Dermis blood vessel endothelial cell (primary cell): ENCODE measurements around the gene PLBD2. TPM values are rescaled to one million over a fixed set of nuclear protein-coding genes. Genes with fewer than 3 reads are reported as not detected.
A peak's percentile ranks its signal among the peaks of the same experiment; 100 is the strongest.

Experiments used
- DNase-seq: peaks from one replicate; pipeline ENCODE4 v3.0.0; 2010
- total RNA-seq: library from RNA; depleted of rRNA; stranded (reverse); fragments of >200 nt; gene quantifications from 2 replicates; pipeline ENCODE4 v1.2.3, GENCODE V29; 2014

The PLBD2 gene
- total RNA-seq, 1 donor from 2014 or later: 31.7 TPM

DNA sequence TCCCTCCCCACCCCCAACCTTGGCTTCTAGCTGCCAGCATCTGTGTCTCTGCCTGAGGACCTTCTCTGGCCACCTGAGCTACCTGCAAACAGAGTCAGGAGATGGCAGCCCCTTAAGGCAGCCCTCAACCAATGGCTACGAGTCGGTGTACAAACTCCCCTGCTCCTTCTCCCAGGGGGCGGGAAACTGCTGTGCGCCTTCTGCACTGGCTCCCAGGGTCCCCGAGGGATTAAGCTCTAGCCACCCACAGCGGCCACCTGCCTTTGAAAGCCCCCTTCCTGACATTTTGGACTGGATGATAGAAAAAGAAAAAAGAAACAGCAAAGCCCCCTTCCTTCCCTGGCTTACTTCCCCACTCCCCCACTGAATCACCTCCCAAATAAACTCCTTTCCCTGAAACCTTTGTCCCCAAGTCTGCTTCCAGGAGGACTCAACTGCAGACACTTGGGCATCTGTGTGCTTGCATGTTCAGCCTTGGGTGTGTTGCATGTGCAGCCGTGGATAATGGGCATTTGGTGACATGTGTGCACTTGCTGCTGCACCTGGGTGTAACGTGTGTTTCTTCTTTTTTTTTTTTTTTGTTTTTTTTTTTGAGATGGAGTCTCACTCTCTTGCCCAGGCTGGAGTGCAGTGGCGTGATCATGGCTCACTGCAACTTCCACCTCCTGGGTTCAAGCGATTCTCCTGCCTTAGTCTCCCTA is 39.3 kb downstream of the PLBD2 start:
- DNase-seq: no peak

- DNase-seq: no peak
These were observed 40.2 kb downstream of the PLBD2 start for GRCh38 chr12:113398346-113399290.

GRCh38 chr12:113399490-113399889 is 41.1 kb downstream of the PLBD2 start:
- DNase-seq: no peak

GRCh38 chr12:113400362-113400761 is 42.0 kb downstream of the PLBD2 start:
- no peak for DNase-seq

GRCh38 chr12:113401066-113402000 is 42.9 kb downstream of the PLBD2 start:
- DNase-seq: no peak

DNA sequence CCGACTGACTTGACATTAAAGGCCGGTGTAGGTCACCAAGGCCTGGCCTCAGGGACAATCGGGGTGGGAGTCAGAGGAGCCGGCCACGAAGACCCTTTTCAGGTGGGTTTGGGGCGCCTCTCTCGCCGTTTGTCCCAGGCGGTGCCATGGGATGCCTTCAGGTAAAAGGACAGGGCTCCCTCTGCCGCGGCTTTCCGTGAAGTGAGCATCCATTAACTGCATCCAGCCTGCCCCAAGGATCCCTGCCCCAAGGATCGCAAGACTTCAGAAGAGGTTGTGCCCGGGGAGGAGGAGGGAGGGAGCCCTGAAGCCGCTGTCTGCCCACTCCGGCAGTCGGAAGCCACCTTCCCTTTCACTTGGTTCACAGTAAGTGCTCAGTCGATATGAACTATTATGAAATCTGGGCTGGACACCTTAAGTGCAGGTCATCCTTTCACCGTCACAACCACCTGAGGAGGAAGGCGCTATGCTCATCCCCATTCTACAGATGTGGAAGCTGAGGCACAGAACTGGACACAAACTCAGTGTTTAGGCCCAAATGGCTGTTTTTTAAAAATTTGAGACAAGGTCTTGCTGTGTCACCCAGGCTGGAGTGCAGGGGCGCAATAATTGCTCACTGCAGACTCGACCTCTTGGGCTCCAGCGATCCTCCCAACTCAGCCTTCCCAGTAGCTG is 44.3 kb downstream of the PLBD2 start:
- DNase-seq: no peak

DNA sequence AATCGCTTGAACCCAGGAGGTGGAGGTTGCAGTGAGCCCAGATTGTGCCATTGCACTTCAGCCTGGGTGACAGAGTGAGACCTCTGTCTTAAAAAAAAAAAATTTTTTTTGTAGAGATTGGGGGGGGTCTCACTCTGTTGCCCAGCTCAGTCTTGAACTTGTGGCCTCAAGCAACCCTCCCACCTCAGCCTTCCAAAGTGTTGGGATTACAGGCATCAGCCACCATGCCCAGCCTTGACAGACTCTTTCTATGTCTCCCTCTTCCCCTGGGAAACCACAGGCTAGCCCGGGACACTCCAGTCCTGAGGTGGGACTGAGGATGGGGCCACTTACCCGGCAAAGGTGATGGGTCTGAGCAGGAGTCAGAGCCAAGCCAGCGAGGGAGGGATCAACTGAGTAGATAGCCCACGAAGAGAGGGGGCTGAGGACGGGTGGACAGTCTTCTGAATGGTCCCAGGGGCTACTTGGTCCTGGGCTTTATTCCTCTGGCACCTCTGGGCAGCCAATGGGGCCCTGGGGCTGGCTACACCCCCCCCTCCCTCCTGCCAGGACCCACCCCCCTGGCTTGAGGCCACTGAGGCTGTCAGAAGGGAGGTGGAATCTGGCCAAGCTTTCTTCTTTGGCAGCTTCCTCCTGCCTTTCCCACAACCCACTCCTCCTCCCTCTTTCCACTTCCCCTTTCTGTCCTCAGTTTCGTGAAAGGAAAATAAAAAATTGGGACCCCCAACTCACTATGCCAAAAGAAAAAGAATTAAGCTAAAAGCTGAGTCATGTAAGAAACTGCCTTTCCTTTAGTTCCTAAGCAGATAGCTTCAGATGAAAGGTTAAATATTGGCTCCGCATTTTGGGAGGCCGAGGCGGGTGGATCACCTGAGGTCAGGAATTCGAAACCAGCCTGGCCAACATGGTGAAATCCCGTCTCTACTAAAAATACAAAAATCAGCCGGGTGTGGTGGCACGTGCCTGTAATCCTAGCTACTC is 45.3 kb downstream of the PLBD2 start, which contains the start of gene SDS:
TSS of gene SDS (minus strand) at position 453 of the 981 bp plus-strand sequence. CDS start 4,179 bp downstream, outside the sequence.
- peak; percentile 34 for DNase-seq

DNA sequence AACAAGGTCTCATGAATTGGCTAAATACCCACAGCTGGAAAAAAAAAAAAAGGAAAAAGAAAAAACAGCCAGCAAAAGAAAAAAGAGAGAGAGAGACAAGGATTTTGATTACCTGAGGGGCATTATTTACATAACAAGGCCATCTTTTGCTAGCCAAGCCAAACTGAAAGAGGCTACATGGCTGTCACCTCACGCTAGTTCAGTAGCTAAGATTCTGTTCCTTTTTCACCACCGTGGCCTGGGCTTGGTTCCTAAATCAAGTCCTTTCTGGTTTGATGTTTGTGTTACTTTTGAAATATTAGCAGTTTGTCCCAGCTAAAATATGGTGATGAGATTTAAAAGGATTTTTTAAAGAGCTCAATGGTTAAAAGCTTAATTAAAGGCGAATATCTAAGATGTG is 47.3 kb downstream of the PLBD2 start:
- no peak for DNase-seq

GRCh38 chr12:113407931-113408600 is 49.7 kb downstream of the PLBD2 start:
- peak; percentile 40 for DNase-seq

DNA sequence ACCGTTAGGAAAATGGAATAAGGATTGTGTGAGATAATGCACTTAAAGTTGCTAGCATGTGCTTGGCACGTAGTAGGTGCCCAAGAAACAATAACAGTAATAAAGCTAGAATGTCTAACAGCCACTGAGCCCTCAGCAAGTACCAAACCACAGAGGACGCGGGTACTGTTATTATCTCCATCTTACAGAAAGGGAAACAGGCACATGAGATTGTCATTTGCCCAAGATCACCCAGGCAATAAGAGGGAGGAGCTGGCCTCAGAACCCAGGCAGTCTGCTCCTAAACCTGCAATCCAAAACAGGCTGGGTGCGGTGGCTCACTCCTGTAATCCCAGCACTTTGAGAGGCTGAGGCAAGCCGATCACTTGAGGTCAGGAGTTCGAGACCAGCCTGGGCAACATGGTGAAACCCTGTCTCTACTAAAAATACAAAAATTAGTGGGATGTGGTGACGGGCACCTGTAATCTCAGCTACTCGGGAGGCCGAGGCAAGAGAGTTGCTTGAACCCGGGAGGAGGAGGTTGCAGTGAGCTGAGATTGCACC is 50.4 kb downstream of the PLBD2 start:
- DNase-seq: no peak

- DNase-seq: no peak
These were observed 51.2 kb downstream of the PLBD2 start for GRCh38 chr12:113409462-113410124.

- no peak for DNase-seq
These were observed 55.1 kb downstream of the PLBD2 start for GRCh38 chr12:113413488-113413939.

- no peak for DNase-seq
These were observed 56.2 kb downstream of the PLBD2 start for GRCh38 chr12:113414519-113415038.

DNA sequence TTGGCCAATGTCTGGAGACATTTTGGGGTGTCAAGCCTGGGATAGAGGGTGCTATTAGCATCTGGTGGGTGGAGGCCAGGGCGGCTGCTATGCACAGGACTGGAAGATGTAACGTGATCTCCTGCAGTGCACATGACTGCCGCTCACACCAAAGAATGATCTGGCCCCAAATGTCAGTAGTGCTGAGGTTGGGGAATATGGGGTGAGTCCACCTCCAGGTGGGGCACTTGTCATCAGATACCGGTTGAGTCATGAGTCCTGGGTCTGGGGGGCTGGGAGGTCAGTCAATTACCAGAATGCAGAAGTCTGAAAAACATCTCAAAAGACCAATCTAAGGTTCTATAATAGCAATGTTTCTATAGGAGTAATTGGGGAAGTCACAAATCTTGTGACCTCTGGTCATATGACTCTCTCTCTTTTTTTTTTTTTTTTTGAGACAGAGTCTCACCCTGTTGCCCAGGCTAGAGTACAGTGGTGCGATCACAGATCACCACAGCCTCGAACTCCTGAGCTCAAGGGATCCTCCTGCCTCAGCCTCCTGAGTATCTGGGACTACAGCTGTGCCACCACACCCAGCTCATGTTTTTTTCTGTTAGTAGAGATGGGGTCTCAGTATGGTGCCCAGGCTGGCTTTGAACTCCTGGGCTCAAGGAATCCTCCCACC is 57.8 kb downstream of the PLBD2 start:
- no peak for DNase-seq

GRCh38 chr12:113418213-113418879 is 60.0 kb downstream of the PLBD2 start:
- no peak for DNase-seq

GRCh38 chr12:113420996-113421595 is 62.7 kb downstream of the PLBD2 start:
- no peak for DNase-seq
